Left ventricle myocardium inferior (tissue), 1 donor: ENCODE measurements around the gene PARD3B. TPM values are rescaled to one million over a fixed set of nuclear protein-coding genes. Genes with fewer than 3 reads are reported as not detected.

ENCODE experiments used
- DNase-seq: peaks from one replicate; pipeline ENCODE4 v3.0.0-alpha.2; 2020
- H3K27ac ChIP-seq: fragments of 200-600 bp; replicated peaks from 2 replicates; pipeline ENCODE4 v1.8.0; 2021
- H3K27me3 ChIP-seq: fragments of 200-600 bp; 2 replicates; pipeline ENCODE4 v1.8.0; 2021; ENCODE audit warnings: low read depth
- H3K36me3 ChIP-seq: fragments of 200-600 bp; 2 replicates; pipeline ENCODE4 v1.8.0; 2021
- H3K4me1 ChIP-seq: fragments of 200-600 bp; 2 replicates; pipeline ENCODE4 v1.8.0; 2021
- H3K4me3 ChIP-seq: fragments of 200-600 bp; 2 replicates; pipeline ENCODE4 v1.8.0; 2021; ENCODE audit warnings: mild to moderate bottlenecking, moderate library complexity
- H3K9me3 ChIP-seq: fragments of 200-600 bp; replicated peaks from 2 replicates; pipeline ENCODE4 v1.8.0; 2021
- intact Hi-C: fragments of 100-400 bp; cut with micrococcal nuclease; formaldehyde crosslinking; loops from one replicate; pipeline ENCODE4 v1.11.0; 2022
- total RNA-seq: library from RNA; stranded (reverse); fragmentation: NEBNext Ultra II Directional; extraction: Animal tissue kit (Norgen Biotek cat#: 25700); gene quantifications from one replicate; pipeline ENCODE4 v1.2.1, GENCODE V29; 2021
- TF ChIP-seq, protein P1 (sequence below): fragments of 200-600 bp; IDR thresholded peaks from 2 replicates; pipeline ENCODE4 v1.8.0; 2021; ENCODE audit warnings: antibody characterized with exemption, mild to moderate bottlenecking, borderline replicate concordance
- donor health status: DM: no; HTN: yes; CAD: no; lungs with severe emphysema.

Gene PARD3B
- total RNA-seq, 1 donor from 2014 or later: 9.1 TPM

GRCh38 chr2:205259121-205259520 is 713.8 kb downstream of the PARD3B start:
- DNase-seq: no peak
- Histone ChIP-seq H3K36me3 (no peaks in the 10 kb centered on the region), H3K4me3 (no peak overlapping the region), H3K27ac (no peak overlapping the region), H3K9me3 (no peaks in the 10 kb centered on the region), H3K27me3 (no peaks in the 10 kb centered on the region), H3K4me1 (no peaks in the 10 kb centered on the region)
- TF ChIP-seq, protein P1, sequence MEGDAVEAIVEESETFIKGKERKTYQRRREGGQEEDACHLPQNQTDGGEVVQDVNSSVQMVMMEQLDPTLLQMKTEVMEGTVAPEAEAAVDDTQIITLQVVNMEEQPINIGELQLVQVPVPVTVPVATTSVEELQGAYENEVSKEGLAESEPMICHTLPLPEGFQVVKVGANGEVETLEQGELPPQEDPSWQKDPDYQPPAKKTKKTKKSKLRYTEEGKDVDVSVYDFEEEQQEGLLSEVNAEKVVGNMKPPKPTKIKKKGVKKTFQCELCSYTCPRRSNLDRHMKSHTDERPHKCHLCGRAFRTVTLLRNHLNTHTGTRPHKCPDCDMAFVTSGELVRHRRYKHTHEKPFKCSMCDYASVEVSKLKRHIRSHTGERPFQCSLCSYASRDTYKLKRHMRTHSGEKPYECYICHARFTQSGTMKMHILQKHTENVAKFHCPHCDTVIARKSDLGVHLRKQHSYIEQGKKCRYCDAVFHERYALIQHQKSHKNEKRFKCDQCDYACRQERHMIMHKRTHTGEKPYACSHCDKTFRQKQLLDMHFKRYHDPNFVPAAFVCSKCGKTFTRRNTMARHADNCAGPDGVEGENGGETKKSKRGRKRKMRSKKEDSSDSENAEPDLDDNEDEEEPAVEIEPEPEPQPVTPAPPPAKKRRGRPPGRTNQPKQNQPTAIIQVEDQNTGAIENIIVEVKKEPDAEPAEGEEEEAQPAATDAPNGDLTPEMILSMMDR: no peak
- intact Hi-C loops: no loop called here

GRCh38 chr2:205261516-205262020 is 716.3 kb downstream of the PARD3B start:
- no peak for DNase-seq
- no peaks in the 10 kb centered on the region for H3K4me1 ChIP-seq
- H3K27ac ChIP-seq: no peak overlapping the region
- no peak overlapping the region for H3K4me3 ChIP-seq
- TF ChIP-seq, protein P1: no peak
- no peaks in the 10 kb centered on the region for H3K9me3 ChIP-seq
- intact Hi-C loops: no loop called here
- H3K36me3 ChIP-seq: no peaks in the 10 kb centered on the region
- H3K27me3 ChIP-seq: no peaks in the 10 kb centered on the region

DNA sequence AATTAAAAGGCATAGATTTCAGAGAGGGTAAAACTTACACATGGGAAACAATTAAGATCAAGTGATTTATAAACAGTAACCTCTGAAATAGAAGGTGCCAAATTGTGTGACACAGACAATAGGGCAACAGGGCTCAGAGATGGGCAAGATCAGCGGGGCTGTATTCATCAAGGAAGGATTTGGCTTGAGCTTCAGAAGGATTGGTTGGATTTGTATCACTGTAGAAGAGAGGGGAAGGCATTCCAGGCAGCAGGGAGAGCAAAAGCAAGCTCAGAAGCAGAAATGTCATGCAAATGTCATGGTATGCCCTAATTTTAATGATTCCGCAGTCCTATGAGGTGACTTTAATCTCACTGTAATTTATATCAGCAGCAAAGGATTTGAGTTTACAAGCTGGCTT is 722.0 kb downstream of the PARD3B start:
- Histone ChIP-seq H3K36me3 (no peaks in the 10 kb centered on the region), H3K27ac (no peak overlapping the region), H3K4me1 (no peaks in the 10 kb centered on the region), H3K27me3 (no peaks in the 10 kb centered on the region), H3K4me3 (no peak overlapping the region), H3K9me3 (no peaks in the 10 kb centered on the region)
- TF ChIP-seq, protein P1: no peak
- no peak for DNase-seq
- intact Hi-C loops: no loop called here

GRCh38 chr2:205270689-205271088 is 725.4 kb downstream of the PARD3B start:
- Histone ChIP-seq H3K4me1 (no peaks in the 10 kb centered on the region), H3K27me3 (no peaks in the 10 kb centered on the region), H3K36me3 (no peaks in the 10 kb centered on the region), H3K4me3 (no peak overlapping the region), H3K27ac (no peak overlapping the region), H3K9me3 (no peaks in the 10 kb centered on the region)
- intact Hi-C loops: no loop called here
- TF ChIP-seq, protein P1: no peak
- no peak for DNase-seq

- TF ChIP-seq, protein P1: no peak
- Histone ChIP-seq H3K4me3 (no peak overlapping the region), H3K36me3 (no peaks in the 10 kb centered on the region), H3K9me3 (no peaks in the 10 kb centered on the region), H3K27ac (no peak overlapping the region), H3K4me1 (no peaks in the 10 kb centered on the region), H3K27me3 (no peaks in the 10 kb centered on the region)
- intact Hi-C loops: no loop called here
- no peak for DNase-seq
Observed at GRCh38 chr2:205273148-205273547, 727.9 kb downstream of the PARD3B start.

DNA sequence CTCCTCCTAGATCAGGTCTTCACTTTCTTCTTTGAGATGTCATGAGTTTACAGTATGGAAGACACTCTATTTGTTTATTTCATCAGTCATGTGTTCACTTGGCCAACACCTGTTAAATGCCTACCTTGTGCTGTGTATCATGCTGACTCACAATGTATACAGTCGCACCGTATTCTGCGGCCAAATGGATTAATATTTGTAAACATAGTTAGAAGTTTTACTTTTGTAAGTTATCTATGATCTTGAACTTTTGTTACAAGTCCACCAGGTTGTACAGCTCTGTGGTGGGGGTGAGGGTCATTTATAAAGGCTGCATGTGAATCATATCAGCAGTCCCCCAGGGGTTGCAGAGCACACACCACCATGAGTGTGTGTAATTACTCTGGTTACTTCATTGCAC is 728.4 kb downstream of the PARD3B start:
- TF ChIP-seq, protein P1: no peak
- intact Hi-C loops: no loop called here
- no peak for DNase-seq

More for the DNA sequence above, 728.4 kb downstream of the PARD3B start:
- Histone ChIP-seq H3K27me3 (no peaks in the 10 kb centered on the region), H3K9me3 (no peaks in the 10 kb centered on the region), H3K27ac (no peak overlapping the region), H3K4me1 (no peaks in the 10 kb centered on the region), H3K36me3 (no peaks in the 10 kb centered on the region), H3K4me3 (no peak overlapping the region)
